ENCODE results near the gene CCDC116.

DNA sequence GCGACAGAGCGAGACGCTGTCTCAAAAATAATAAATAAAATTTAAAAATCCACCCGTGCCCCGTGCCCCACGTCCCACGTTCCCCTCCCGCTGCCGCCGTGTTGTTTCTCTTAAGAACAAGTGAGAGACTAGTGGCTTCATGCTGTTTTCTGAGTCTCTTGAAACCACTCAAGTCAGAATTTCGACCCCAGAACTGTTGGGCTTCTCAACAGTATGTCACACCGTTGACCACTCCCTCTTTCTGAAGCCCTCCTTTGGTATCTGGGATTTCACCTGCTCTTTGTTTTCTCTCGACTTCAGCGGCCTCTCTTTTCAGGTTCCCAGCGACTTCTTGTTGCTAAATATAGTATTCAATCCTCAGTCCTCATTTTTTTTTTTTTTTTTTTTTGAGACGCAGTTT lies 34.2 kb downstream of the CCDC116 start:
- TF ChIP-seq, protein P1, sequence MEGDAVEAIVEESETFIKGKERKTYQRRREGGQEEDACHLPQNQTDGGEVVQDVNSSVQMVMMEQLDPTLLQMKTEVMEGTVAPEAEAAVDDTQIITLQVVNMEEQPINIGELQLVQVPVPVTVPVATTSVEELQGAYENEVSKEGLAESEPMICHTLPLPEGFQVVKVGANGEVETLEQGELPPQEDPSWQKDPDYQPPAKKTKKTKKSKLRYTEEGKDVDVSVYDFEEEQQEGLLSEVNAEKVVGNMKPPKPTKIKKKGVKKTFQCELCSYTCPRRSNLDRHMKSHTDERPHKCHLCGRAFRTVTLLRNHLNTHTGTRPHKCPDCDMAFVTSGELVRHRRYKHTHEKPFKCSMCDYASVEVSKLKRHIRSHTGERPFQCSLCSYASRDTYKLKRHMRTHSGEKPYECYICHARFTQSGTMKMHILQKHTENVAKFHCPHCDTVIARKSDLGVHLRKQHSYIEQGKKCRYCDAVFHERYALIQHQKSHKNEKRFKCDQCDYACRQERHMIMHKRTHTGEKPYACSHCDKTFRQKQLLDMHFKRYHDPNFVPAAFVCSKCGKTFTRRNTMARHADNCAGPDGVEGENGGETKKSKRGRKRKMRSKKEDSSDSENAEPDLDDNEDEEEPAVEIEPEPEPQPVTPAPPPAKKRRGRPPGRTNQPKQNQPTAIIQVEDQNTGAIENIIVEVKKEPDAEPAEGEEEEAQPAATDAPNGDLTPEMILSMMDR (IDR thresholded peaks at IDR 0.05), result no peak
- no peak for TF ChIP-seq POLR2A (IDR thresholded peaks at IDR 0.05)
